HL-60 (cell line): ENCODE measurements around the gene SEMG2.

Experiments
- CTCF ChIP-seq: IDR thresholded peaks from one replicate; pipeline ENCODE4 v1.5.1; 2011; ENCODE audit warnings: low read length, control low read depth, inconsistent platforms; ENCODE audit not compliant: insufficient read depth
- POLR2AphosphoS5 ChIP-seq: IDR thresholded peaks from 2 replicates; pipeline ENCODE4 v1.6.1; 2012; ENCODE audit warnings: low read depth
- SPI1 ChIP-seq: IDR thresholded peaks from 2 replicates; pipeline ENCODE4 v1.6.1; 2012; ENCODE audit warnings: low read depth, mild to moderate bottlenecking, borderline replicate concordance

- TF ChIP-seq CTCF = no peak
- TF ChIP-seq POLR2AphosphoS5 = no peak
- TF ChIP-seq SPI1 = no peak
These were observed 29.2 kb upstream of the SEMG2 start for GRCh38 chr20:45191926-45192325.
